Vagina (tissue), 2 donors: ENCODE results near the gene BPIFB4. TPM values are rescaled to one million over a fixed set of nuclear protein-coding genes. Genes with fewer than 3 reads are reported as not detected.

Source experiments
- DNase-seq, 2 donors: peaks; one replicate each; pipeline ENCODE4 v3.0.0-alpha.2; 2017; ENCODE audit errors: extremely low spot score in 2 of 2
- H3K27ac ChIP-seq: fragments of 200-600 bp; sonication (generic); one replicate; pipeline ENCODE4 v1.5.1; 2019
- H3K27me3 ChIP-seq: fragments of 200-600 bp; sonication (generic); one replicate; pipeline ENCODE4 v1.5.1; 2019
- H3K36me3 ChIP-seq, 2 donors: fragments of 200-600 bp; sonication (generic); one replicate each; pipeline ENCODE4 v1.5.1; 2017 to 2019
- H3K4me1 ChIP-seq: fragments of 200-600 bp; sonication (generic); one replicate; pipeline ENCODE4 v1.5.1; 2019
- H3K4me3 ChIP-seq, 2 donors: fragments of 200-600 bp; sonication (generic); 1 replicate in 1 of 2; 2 replicates in 1 of 2; pipeline ENCODE4 v1.5.1; 2016 to 2019
- H3K9me3 ChIP-seq: fragments of 200-600 bp; sonication (generic); one replicate; pipeline ENCODE4 v1.5.1; 2019
- CTCF ChIP-seq, 3 experiments: fragments of 450-650 bp in 2 of 3; fragments of 200-600 bp in 1 of 3; sonication (generic) in 1 of 3; IDR thresholded peaks; one replicate each; pipeline ENCODE4 v1.5.1; 2017 to 2019; ENCODE audit warnings: antibody characterized with exemption in 3 of 3, mild to moderate bottlenecking in 2 of 3, moderate library complexity in 2 of 3
- POLR2A ChIP-seq, 2 donors: fragments of 450-650 bp; IDR thresholded peaks; one replicate each; pipeline ENCODE4 v1.6.1; 2017; ENCODE audit warnings: antibody characterized with exemption in 2 of 2, mild to moderate bottlenecking in 2 of 2, moderate library complexity in 2 of 2
- POLR2AphosphoS5 ChIP-seq, 2 donors: sonication (generic); formaldehyde crosslinking; IDR thresholded peaks; one replicate each; pipeline ENCODE4 v1.9.0; 2017; ENCODE audit warnings: antibody characterized with exemption in 2 of 2, mild to moderate bottlenecking in 2 of 2, low read depth in 1 of 2; ENCODE audit not compliant: insufficient read depth in 1 of 2
- intact Hi-C: fragments of 100-400 bp; cut with DNase I; formaldehyde crosslinking; loops from one replicate; pipeline ENCODE4 v1.15.1; 2023
- total RNA-seq: library from RNA; depleted of rRNA; stranded (reverse); fragments of >200 nt; gene quantifications from one replicate; pipeline ENCODE4 v1.2.3, GENCODE V29; 2016

The BPIFB4 gene
- total RNA-seq, 1 donor from 2014 or later, result not detected

GRCh38 chr20:33083544-33084340 is 4.3 kb downstream of the BPIFB4 start:
- H3K36me3 ChIP-seq, result no peaks in the 10 kb centered on the region
- no peaks in the 10 kb centered on the region for H3K9me3 ChIP-seq
- no peak overlapping the region for H3K4me3 ChIP-seq
- TF ChIP-seq CTCF (IDR thresholded peaks at IDR 0.05), result no peak
- TF ChIP-seq POLR2A (IDR thresholded peaks at IDR 0.05), result no peak
- no peak for TF ChIP-seq POLR2AphosphoS5 (IDR thresholded peaks at IDR 0.05; ENCODE audit: insufficient read depth in 1 of 2, low read depth in 1 of 2)
- no peak for DNase-seq
- intact Hi-C loops, result no loop called here
- no peaks in the 10 kb centered on the region for H3K27me3 ChIP-seq
- no peaks in the 10 kb centered on the region for H3K4me1 ChIP-seq
- no peak overlapping the region for H3K27ac ChIP-seq

- no peaks in the 10 kb centered on the region for H3K27me3 ChIP-seq
- H3K9me3 ChIP-seq, result no peaks in the 10 kb centered on the region
- no peak overlapping the region for H3K27ac ChIP-seq
- no peak for DNase-seq
- TF ChIP-seq POLR2AphosphoS5 (IDR thresholded peaks at IDR 0.05; ENCODE audit: insufficient read depth in 1 of 2, low read depth in 1 of 2) (no peak), CTCF (IDR thresholded peaks at IDR 0.05) (no peak), POLR2A (IDR thresholded peaks at IDR 0.05) (no peak)
- intact Hi-C loops, result no loop called here
- no peaks in the 10 kb centered on the region for H3K4me1 ChIP-seq
- no peak overlapping the region for H3K4me3 ChIP-seq
- no peaks in the 10 kb centered on the region for H3K36me3 ChIP-seq
These were observed 5.3 kb downstream of the BPIFB4 start for GRCh38 chr20:33084722-33085121.

DNA sequence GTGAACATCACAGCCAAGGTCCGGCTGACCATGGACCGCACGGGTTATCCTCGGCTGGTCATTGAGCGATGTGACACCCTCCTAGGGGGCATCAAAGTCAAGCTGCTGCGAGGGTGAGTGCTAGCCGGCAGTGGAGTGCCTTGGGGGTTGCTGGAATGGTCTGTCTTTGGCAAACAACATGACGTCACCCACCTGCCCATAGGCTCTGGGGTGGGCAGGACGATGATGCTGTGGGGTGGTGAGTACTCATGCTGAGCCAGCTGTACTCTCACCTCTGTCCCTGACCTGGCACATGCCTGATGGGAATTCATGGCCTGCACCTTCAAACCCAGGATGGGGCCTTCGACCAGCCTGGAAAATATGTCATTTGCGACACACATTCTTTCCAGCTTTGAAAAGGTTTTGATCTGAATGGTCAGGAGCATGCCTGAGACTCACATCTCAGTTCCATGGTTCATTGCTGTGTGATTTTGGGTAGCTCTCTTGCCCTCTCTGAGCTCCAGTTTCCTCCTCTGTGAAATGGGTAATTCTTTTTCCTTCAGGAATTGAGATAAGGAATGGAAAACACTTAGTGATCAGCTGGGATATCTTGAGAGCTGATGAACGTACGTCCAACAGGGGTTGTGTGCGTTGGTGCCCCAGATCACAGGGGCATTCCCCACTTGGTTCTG is 6.7 kb downstream of the BPIFB4 start:
- no peak overlapping the region for H3K27ac ChIP-seq
- H3K9me3 ChIP-seq, result no peaks in the 10 kb centered on the region
- TF ChIP-seq POLR2AphosphoS5 (IDR thresholded peaks at IDR 0.05; ENCODE audit: insufficient read depth in 1 of 2, low read depth in 1 of 2), result no peak
- TF ChIP-seq POLR2A (IDR thresholded peaks at IDR 0.05), result no peak
- no peak for TF ChIP-seq CTCF (IDR thresholded peaks at IDR 0.05)
- no peaks in the 10 kb centered on the region for H3K27me3 ChIP-seq
- no peaks in the 10 kb centered on the region for H3K36me3 ChIP-seq
- H3K4me3 ChIP-seq, result no peak overlapping the region
- H3K4me1 ChIP-seq, result no peaks in the 10 kb centered on the region
- no peak for DNase-seq
- intact Hi-C loops, result no loop called here

- TF ChIP-seq POLR2A (IDR thresholded peaks at IDR 0.05), result no peak
- TF ChIP-seq POLR2AphosphoS5 (IDR thresholded peaks at IDR 0.05; ENCODE audit: insufficient read depth in 1 of 2, low read depth in 1 of 2), result no peak
- TF ChIP-seq CTCF (IDR thresholded peaks at IDR 0.05), result no peak
- Histone ChIP-seq H3K36me3 (no peaks in the 10 kb centered on the region), H3K9me3 (no peaks in the 10 kb centered on the region), H3K4me3 (no peak overlapping the region), H3K4me1 (no peaks in the 10 kb centered on the region), H3K27ac (no peak overlapping the region), H3K27me3 (no peaks in the 10 kb centered on the region)
- no peak for DNase-seq
- intact Hi-C loops, result no loop called here
These were observed 11.7 kb downstream of the BPIFB4 start for GRCh38 chr20:33091147-33091546.

GRCh38 chr20:33091693-33092092 is 12.2 kb downstream of the BPIFB4 start:
- no peak overlapping the region for H3K27ac ChIP-seq
- no peaks in the 10 kb centered on the region for H3K9me3 ChIP-seq
- intact Hi-C loops, result no loop called here
- TF ChIP-seq CTCF (IDR thresholded peaks at IDR 0.05), result no peak
- no peak for TF ChIP-seq POLR2AphosphoS5 (IDR thresholded peaks at IDR 0.05; ENCODE audit: insufficient read depth in 1 of 2, low read depth in 1 of 2)
- TF ChIP-seq POLR2A (IDR thresholded peaks at IDR 0.05), result no peak
- DNase-seq, result no peak
- H3K36me3 ChIP-seq, result no peaks in the 10 kb centered on the region
- H3K4me1 ChIP-seq, result no peaks in the 10 kb centered on the region
- no peak overlapping the region for H3K4me3 ChIP-seq
- H3K27me3 ChIP-seq, result no peaks in the 10 kb centered on the region
